PC-9 (cell line): ENCODE data around the gene AMDHD2. TPM values are rescaled to one million over a fixed set of nuclear protein-coding genes. Genes with fewer than 3 reads are reported as not detected.

ENCODE experiments used
- BruUV-seq: library from RNA; stranded (reverse); fragments of 400-500 nt; replicated peaks from 2 replicates; lab custom pipeline; 2021; lab: Mats Ljungman, UMichigan
- CTCF ChIA-PET: fragments of 300-600 bp; sonication (Branson Sonifier 250); formaldehyde crosslinking; loops from one replicate; lab custom pipeline; 2022; ENCODE audit warnings: antibody characterized with exemption; lab: Charles Lee
- POLR2A ChIA-PET: fragments of 300-600 bp; sonication (Branson Sonifier 250); formaldehyde crosslinking; loops from one replicate; lab custom pipeline; 2022; ENCODE audit warnings: antibody characterized with exemption; ENCODE audit not compliant: unreplicated experiment; lab: Charles Lee
- DNase-seq, 2 experiments: peaks; one replicate each; pipeline versions ENCODE4 v3.0.0 to v3.0.0-alpha.2; 2015 to 2022; ENCODE audit warnings: mixed read lengths in 1 of 2
- H2AFZ ChIP-seq: fragments of 200-600 bp; sonication (generic); 2 replicates; pipeline ENCODE4 v1.8.1; 2017; ENCODE audit warnings: antibody characterized with exemption
- H3F3A ChIP-seq: fragments of 200-600 bp; sonication (generic); 2 replicates; pipeline ENCODE4 v1.8.1; 2017; ENCODE audit warnings: antibody characterized with exemption, mild to moderate bottlenecking, low read depth; ENCODE audit not compliant: insufficient read depth
- H3K27ac ChIP-seq: fragments of 200-600 bp; sonication (generic); 2 replicates; pipeline ENCODE4 v1.6.1; 2016; ENCODE audit warnings: mixed run types
- H3K27me3 ChIP-seq: fragments of 200-600 bp; sonication (generic); 2 replicates; pipeline ENCODE4 v1.6.1; 2016; ENCODE audit warnings: low read depth, mixed run types; ENCODE audit not compliant: insufficient read depth
- H3K36me3 ChIP-seq: fragments of 200-600 bp; sonication (generic); 2 replicates; pipeline ENCODE4 v1.6.1; 2016; ENCODE audit warnings: low read depth, mixed run types
- H3K4me1 ChIP-seq: fragments of 200-600 bp; sonication (generic); replicated peaks from 2 replicates; pipeline ENCODE4 v1.6.1; 2016; ENCODE audit warnings: mixed run types; ENCODE audit not compliant: insufficient read depth
- H3K4me2 ChIP-seq: fragments of 200-600 bp; sonication (generic); 2 replicates; pipeline ENCODE4 v1.6.1; 2017; ENCODE audit warnings: mixed run types
- H3K4me3 ChIP-seq: fragments of 200-600 bp; sonication (generic); 2 replicates; pipeline ENCODE4 v1.6.1; 2016; ENCODE audit warnings: mixed run types
- H3K79me2 ChIP-seq: fragments of 200-600 bp; sonication (generic); 2 replicates; pipeline ENCODE4 v1.6.1; 2017; ENCODE audit warnings: low read depth, mixed run types
- H3K9me2 ChIP-seq: fragments of 200-600 bp; sonication (generic); 2 replicates; pipeline ENCODE4 v1.8.1; 2017; ENCODE audit warnings: mild to moderate bottlenecking; ENCODE audit not compliant: insufficient read depth
- H3K9me3 ChIP-seq: fragments of 200-600 bp; sonication (generic); 2 replicates; pipeline ENCODE4 v1.8.1; 2016; ENCODE audit warnings: low read depth; ENCODE audit not compliant: insufficient read depth
- H4K20me1 ChIP-seq: fragments of 200-600 bp; sonication (generic); 2 replicates; pipeline ENCODE4 v1.8.1; 2017; ENCODE audit not compliant: insufficient read depth
- EZH2 ChIP-seq: fragments of 200-600 bp; sonication (generic); IDR thresholded peaks from 2 replicates; pipeline ENCODE4 v1.8.0; 2017; ENCODE audit warnings: antibody characterized with exemption, low read depth
- intact Hi-C: fragments of 100-400 bp; cut with micrococcal nuclease; formaldehyde crosslinking; loops from one replicate; pipeline ENCODE4 v1.10.0; 2022; ENCODE audit not compliant: unreplicated experiment
- total RNA-seq: library from RNA; stranded (reverse); gene quantifications from 2 replicates; pipeline ENCODE4 v1.2.3, GENCODE V29; 2021
- TF ChIP-seq, protein P1 (sequence below): fragments of 200-600 bp; sonication (generic); conservative IDR thresholded peaks from 2 replicates; pipeline ENCODE4 v1.6.1; 2017; ENCODE audit warnings: mixed run types, antibody characterized with exemption, mild to moderate bottlenecking, moderate library complexity

Gene AMDHD2
- total RNA-seq, 1 experiment from 2014 or later: 47.9 TPM

DNA sequence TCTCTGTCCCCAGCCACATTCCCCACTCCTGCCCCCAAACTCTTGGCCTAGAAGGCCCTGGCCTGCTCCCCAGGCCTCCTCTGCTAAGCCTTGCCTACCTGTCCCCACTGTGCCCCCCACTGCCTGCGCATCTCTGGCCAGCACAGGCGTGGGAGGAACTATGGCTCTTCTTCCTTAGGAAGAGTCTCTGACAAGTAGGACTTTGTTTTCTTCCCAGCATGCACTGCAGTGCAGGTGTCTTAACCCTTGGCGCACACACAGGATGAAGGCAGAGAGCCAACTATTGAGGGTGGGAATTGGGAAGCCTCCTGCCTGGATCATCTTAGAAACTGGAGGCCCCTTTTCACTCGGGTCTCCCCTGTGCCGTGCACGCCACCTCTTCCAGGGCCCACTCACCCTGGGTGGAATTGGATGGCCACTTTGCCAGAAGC is 3.6 kb downstream of the AMDHD2 start:
- ChIA-PET POLR2A (no interaction called here), CTCF (no interaction called here)
- Histone ChIP-seq H4K20me1 (peaks cover 10% of the 10 kb centered on the region), H3K9me2 (no peaks in the 10 kb centered on the region), H2AFZ (no peak overlapping the region), H3K9me3 (no peaks in the 10 kb centered on the region), H3K79me2 (peaks cover 28% of the 10 kb centered on the region), H3F3A (peaks cover 25% of the 10 kb centered on the region; the same call in 1 of the 2 replicates), H3K4me3 (no peak overlapping the region), H3K4me2 (no peak overlapping the region), H3K36me3 (no peaks in the 10 kb centered on the region; the same call in 1 of the 2 replicates), H3K27ac (no peak overlapping the region), H3K4me1 (peaks cover 18% of the 10 kb centered on the region; the same call in 1 of the 2 replicates), H3K27me3 (no peaks in the 10 kb centered on the region)
- intact Hi-C loops: no loop called here
- TF ChIP-seq EZH2: no peak
- TF ChIP-seq, protein P1, sequence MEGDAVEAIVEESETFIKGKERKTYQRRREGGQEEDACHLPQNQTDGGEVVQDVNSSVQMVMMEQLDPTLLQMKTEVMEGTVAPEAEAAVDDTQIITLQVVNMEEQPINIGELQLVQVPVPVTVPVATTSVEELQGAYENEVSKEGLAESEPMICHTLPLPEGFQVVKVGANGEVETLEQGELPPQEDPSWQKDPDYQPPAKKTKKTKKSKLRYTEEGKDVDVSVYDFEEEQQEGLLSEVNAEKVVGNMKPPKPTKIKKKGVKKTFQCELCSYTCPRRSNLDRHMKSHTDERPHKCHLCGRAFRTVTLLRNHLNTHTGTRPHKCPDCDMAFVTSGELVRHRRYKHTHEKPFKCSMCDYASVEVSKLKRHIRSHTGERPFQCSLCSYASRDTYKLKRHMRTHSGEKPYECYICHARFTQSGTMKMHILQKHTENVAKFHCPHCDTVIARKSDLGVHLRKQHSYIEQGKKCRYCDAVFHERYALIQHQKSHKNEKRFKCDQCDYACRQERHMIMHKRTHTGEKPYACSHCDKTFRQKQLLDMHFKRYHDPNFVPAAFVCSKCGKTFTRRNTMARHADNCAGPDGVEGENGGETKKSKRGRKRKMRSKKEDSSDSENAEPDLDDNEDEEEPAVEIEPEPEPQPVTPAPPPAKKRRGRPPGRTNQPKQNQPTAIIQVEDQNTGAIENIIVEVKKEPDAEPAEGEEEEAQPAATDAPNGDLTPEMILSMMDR: no peak
- no TSS peak for BruUV-seq
- no peak for DNase-seq

DNA sequence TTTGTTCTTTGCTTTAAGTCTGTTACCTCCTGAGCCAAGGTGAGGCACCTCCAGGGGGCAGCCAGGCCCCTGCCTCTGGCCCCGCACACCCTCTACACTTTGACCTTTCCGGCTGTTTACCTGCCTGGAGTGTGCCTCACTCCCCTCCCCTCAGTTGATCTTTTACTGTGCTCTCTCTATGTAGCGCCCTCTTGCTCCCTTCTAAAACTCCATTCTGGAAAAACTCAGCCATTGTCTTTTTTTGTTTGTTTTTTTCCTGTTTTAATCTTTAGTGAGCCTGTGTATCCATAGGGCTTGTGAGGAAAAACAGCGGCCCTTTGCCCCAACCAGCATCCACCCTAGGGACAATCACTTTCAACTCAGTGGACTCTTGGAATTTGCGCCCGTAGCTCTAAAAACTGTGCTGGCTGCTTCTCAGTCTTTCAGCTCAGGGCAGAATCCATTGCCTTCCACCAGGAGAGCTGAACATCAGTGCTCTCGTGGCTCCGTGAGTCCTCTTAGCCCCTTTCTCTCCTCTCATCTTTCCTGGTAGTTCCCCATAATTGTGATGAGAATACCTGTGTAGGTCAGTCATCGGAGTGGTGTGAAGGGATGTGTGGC is 4.3 kb downstream of the AMDHD2 start:
- peaks cover 22% of the 10 kb centered on the region for H3K79me2 ChIP-seq
- H3K9me3 ChIP-seq: no peaks in the 10 kb centered on the region
- no peaks in the 10 kb centered on the region for H3K9me2 ChIP-seq
- ChIA-PET POLR2A (no interaction called here), CTCF (no interaction called here)
- H3F3A ChIP-seq: peaks cover 19% of the 10 kb centered on the region; the same call in 1 of the 2 replicates
- no TSS peak for BruUV-seq
- TF ChIP-seq, protein P1: no peak
- no peak for TF ChIP-seq EZH2
- peaks cover 4% of the 10 kb centered on the region for H4K20me1 ChIP-seq
- H3K4me1 ChIP-seq: peaks cover 17% of the 10 kb centered on the region; the same call in 1 of the 2 replicates
- H3K4me3 ChIP-seq: no peak overlapping the region
- no peak overlapping the region for H3K27ac ChIP-seq
- H3K4me2 ChIP-seq: no peak overlapping the region
- H2AFZ ChIP-seq: no peak overlapping the region
- intact Hi-C loops: no loop called here
- no peak for DNase-seq
- no peaks in the 10 kb centered on the region; the same call in 1 of the 2 replicates for H3K36me3 ChIP-seq
- H3K27me3 ChIP-seq: no peaks in the 10 kb centered on the region

DNA sequence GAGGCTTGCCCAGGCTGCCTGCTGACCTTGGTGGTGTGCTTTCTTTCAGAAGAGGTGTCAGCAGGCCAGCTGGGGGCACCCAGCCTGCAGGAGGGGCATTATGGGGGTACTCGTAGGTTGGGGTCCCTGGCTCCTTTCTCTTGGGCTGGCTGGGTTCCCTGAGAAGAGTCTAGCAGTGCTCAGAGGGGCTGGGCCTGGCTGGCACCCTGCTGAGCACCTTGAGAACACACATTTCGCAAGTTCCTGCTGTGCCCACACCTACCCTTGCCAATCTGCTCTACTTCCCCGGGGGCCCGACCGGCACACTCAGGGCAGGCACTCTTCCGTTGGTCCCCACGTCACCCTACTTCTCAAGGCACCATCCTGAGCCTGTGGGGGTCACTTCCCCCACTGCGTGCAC is 6.0 kb downstream of the AMDHD2 start:
- Histone ChIP-seq H3K27ac (no peak overlapping the region), H3K9me3 (no peaks in the 10 kb centered on the region), H3F3A (peaks cover 17% of the 10 kb centered on the region; the same call in 1 of the 2 replicates), H3K4me1 (peaks cover 12% of the 10 kb centered on the region; the same call in 1 of the 2 replicates), H3K79me2 (peaks cover 15% of the 10 kb centered on the region), H4K20me1 (no peaks in the 10 kb centered on the region), H3K36me3 (no peaks in the 10 kb centered on the region), H2AFZ (no peak overlapping the region), H3K27me3 (no peaks in the 10 kb centered on the region), H3K4me3 (no peak overlapping the region), H3K9me2 (no peaks in the 10 kb centered on the region), H3K4me2 (no peak overlapping the region)
- ChIA-PET POLR2A (no interaction called here), CTCF (no interaction called here)
- DNase-seq: no peak
- no TSS peak for BruUV-seq
- intact Hi-C loops: no loop called here
- no peak for TF ChIP-seq EZH2
- TF ChIP-seq, protein P1: no peak
